GM23248 (cell line): ENCODE results near the gene NEK11. TPM values are rescaled to one million over a fixed set of nuclear protein-coding genes. Genes with fewer than 3 reads are reported as not detected.

Experiments
- DNase-seq: peaks from one replicate; pipeline ENCODE4 v3.0.0-alpha.2; 2015
- H2AFZ ChIP-seq: fragments of 200-600 bp; sonication (generic); 2 replicates; pipeline ENCODE4 v1.6.1; 2016; ENCODE audit warnings: antibody characterized with exemption
- H3F3A ChIP-seq: fragments of 200-600 bp; sonication (generic); 2 replicates; pipeline ENCODE4 v1.6.1; 2016; ENCODE audit warnings: mild to moderate bottlenecking, antibody characterized with exemption, mixed run types; ENCODE audit not compliant: insufficient read depth
- H3K27ac ChIP-seq: fragments of 200-600 bp; sonication (generic); 2 replicates; pipeline ENCODE4 v1.5.1; 2016; ENCODE audit warnings: mild to moderate bottlenecking
- H3K27me3 ChIP-seq: fragments of 200-600 bp; sonication (generic); replicated peaks from 2 replicates; pipeline ENCODE4 v1.6.1; 2016; ENCODE audit warnings: mild to moderate bottlenecking; ENCODE audit not compliant: insufficient read depth
- H3K36me3 ChIP-seq: fragments of 200-600 bp; sonication (generic); 2 replicates; pipeline ENCODE4 v1.6.1; 2016; ENCODE audit warnings: low read depth, mild to moderate bottlenecking
- H3K4me1 ChIP-seq: fragments of 200-600 bp; sonication (generic); 2 replicates; pipeline ENCODE4 v1.6.1; 2016; ENCODE audit warnings: mild to moderate bottlenecking; ENCODE audit not compliant: insufficient read depth
- H3K4me2 ChIP-seq: fragments of 200-600 bp; sonication (generic); one replicate; pipeline ENCODE4 v1.6.1; 2016; ENCODE audit warnings: mild to moderate bottlenecking; ENCODE audit not compliant: unreplicated experiment
- H3K4me3 ChIP-seq: fragments of 200-600 bp; sonication (generic); 2 replicates; pipeline ENCODE4 v1.5.1; 2016; ENCODE audit warnings: mild to moderate bottlenecking
- H3K79me2 ChIP-seq: fragments of 200-600 bp; sonication (generic); 2 replicates; pipeline ENCODE4 v1.6.1; 2016; ENCODE audit warnings: mild to moderate bottlenecking; ENCODE audit not compliant: insufficient read depth
- H3K9ac ChIP-seq: fragments of 200-600 bp; sonication (generic); 2 replicates; pipeline ENCODE4 v1.6.1; 2016; ENCODE audit warnings: mild to moderate bottlenecking
- H3K9me2 ChIP-seq: fragments of 200-600 bp; sonication (generic); 2 replicates; pipeline ENCODE4 v1.6.1; 2016; ENCODE audit warnings: mixed run types, mild to moderate bottlenecking, moderate library complexity; ENCODE audit not compliant: insufficient read depth
- H3K9me3 ChIP-seq: fragments of 200-600 bp; sonication (generic); one replicate; pipeline ENCODE4 v1.6.1; 2017; ENCODE audit warnings: low read depth
- H4K20me1 ChIP-seq: fragments of 200-600 bp; sonication (generic); 2 replicates; pipeline ENCODE4 v1.6.0; 2016; ENCODE audit not compliant: insufficient read depth
- EZH2 ChIP-seq: fragments of 200-600 bp; sonication (generic); IDR thresholded peaks from 2 replicates; pipeline ENCODE4 v1.6.1; 2018; ENCODE audit warnings: antibody characterized with exemption, mild to moderate bottlenecking; ENCODE audit not compliant: insufficient read depth, poor library complexity, severe bottlenecking
- EZH2phosphoT487 ChIP-seq: fragments of 200-600 bp; sonication (generic); IDR thresholded peaks from 2 replicates; pipeline ENCODE4 v1.6.1; 2018; ENCODE audit warnings: antibody characterized with exemption, moderate library complexity, mild to moderate bottlenecking, low read depth; ENCODE audit not compliant: insufficient read depth
- WGBS, 2 experiments: methylation state at CpG; one replicate each; pipeline ENCODE4 v1.1.6; 2015 to 2017; ENCODE audit warnings: low lambda C conversion rate in 2 of 2, low coverage in 1 of 2; ENCODE audit errors: missing lambda C conversion rate in 2 of 2; 5-methylcytosine and 5-hydroxymethylcytosine counted together
- in situ Hi-C: fragments of 300-500 bp; cut with MboI; formaldehyde crosslinking; loops from 2 replicates; pipeline ENCODE4 v1.15.0; 2020
- polyA plus RNA-seq: library from polyadenylated mRNA; unstranded; fragments of >200 nt; fragmentation: Nextera tagmentation; extraction: Ambion mirVana; gene quantifications from 2 replicates; pipeline ENCODE4 v1.2.1, GENCODE V29; 2016
- total RNA-seq: library from RNA; depleted of rRNA; stranded (reverse); fragments of >200 nt; shearing (Covaris generic); gene quantifications from 2 replicates; pipeline ENCODE4 v1.2.3, GENCODE V29; 2014

NEK11 gene
- total and polyA plus RNA-seq, 2 experiments from 2014 or later = 7.6 to 18.5 TPM

- in situ Hi-C loops = no loop called here
- H3K9me3 ChIP-seq = no peaks in the 10 kb centered on the region
- peaks cover 18% of the 10 kb centered on the region for H3K4me1 ChIP-seq
- H3F3A ChIP-seq = peaks cover 13% of the 10 kb centered on the region
- peak; percentile 76 for DNase-seq
- no peaks in the 10 kb centered on the region for H3K36me3 ChIP-seq
- H3K4me2 ChIP-seq = no peak overlapping the region
- no peak for TF ChIP-seq EZH2phosphoT487
- no peak for TF ChIP-seq EZH2
- H3K9me2 ChIP-seq = no peaks in the 10 kb centered on the region; the same call in 1 of the 2 replicates
- no peaks in the 10 kb centered on the region for H3K27me3 ChIP-seq
- H3K9ac ChIP-seq = 0 out of 2 replicates have a peak overlapping the region, but pooled peaks have one; percentile 15
- peak overlapping the region; percentile 70 for H3K27ac ChIP-seq
- H3K4me3 ChIP-seq = no peak overlapping the region
- peak overlapping the region; percentile 55 for H2AFZ ChIP-seq
- H3K79me2 ChIP-seq = no peaks in the 10 kb centered on the region
- 18 to 21% methylated on average over 2 of the region's 2 CpGs for WGBS, 2 experiments
- no peaks in the 10 kb centered on the region for H4K20me1 ChIP-seq
Measured at GRCh38 chr3:131072099-131072559, 45.5 kb downstream of the NEK11 start.

- Histone ChIP-seq H3K4me2 (peak overlapping the region; percentile 7), H3K9me3 (no peaks in the 10 kb centered on the region), H3F3A (peaks cover 13% of the 10 kb centered on the region), H2AFZ (peak overlapping the region; percentile 55), H3K4me1 (peaks cover 18% of the 10 kb centered on the region), H3K36me3 (no peaks in the 10 kb centered on the region), H3K9me2 (no peaks in the 10 kb centered on the region; the same call in 1 of the 2 replicates), H3K9ac (no peak overlapping the region), H4K20me1 (no peaks in the 10 kb centered on the region), H3K27me3 (no peaks in the 10 kb centered on the region), H3K4me3 (no peak overlapping the region), H3K27ac (peak overlapping the region; percentile 70), H3K79me2 (no peaks in the 10 kb centered on the region)
- in situ Hi-C loops = no loop called here
- 9 to 22% methylated on average over 2 of the region's 2 CpGs for WGBS, 2 experiments
- DNase-seq = peak; percentile 52
- TF ChIP-seq EZH2phosphoT487 (no peak), EZH2 (no peak)
Measured at GRCh38 chr3:131072845-131073244, 46.2 kb downstream of the NEK11 start.

GRCh38 chr3:131075632-131076328 is 49.1 kb downstream of the NEK11 start:
- Histone ChIP-seq H3F3A (peaks cover 13% of the 10 kb centered on the region), H3K36me3 (no peaks in the 10 kb centered on the region), H3K4me3 (no peak overlapping the region), H4K20me1 (no peaks in the 10 kb centered on the region), H2AFZ (no peak overlapping the region), H3K79me2 (no peaks in the 10 kb centered on the region), H3K4me2 (no peak overlapping the region), H3K4me1 (peaks cover 18% of the 10 kb centered on the region), H3K9me2 (no peaks in the 10 kb centered on the region), H3K27me3 (no peaks in the 10 kb centered on the region), H3K27ac (no peak overlapping the region), H3K9me3 (no peaks in the 10 kb centered on the region), H3K9ac (no peak overlapping the region)
- TF ChIP-seq EZH2phosphoT487 = no peak
- TF ChIP-seq EZH2 = no peak
- no peak for DNase-seq
- WGBS, 2 experiments = 73 to 75% methylated on average over 4 of the region's 4 CpGs
- in situ Hi-C loops = no loop called here

- H3F3A ChIP-seq = no peaks in the 10 kb centered on the region
- H3K9me3 ChIP-seq = no peaks in the 10 kb centered on the region
- 54 to 55% methylated on average over 1 of the region's 1 CpG for WGBS, 2 experiments
- no peak overlapping the region for H3K4me3 ChIP-seq
- H3K27me3 ChIP-seq = no peaks in the 10 kb centered on the region
- no peaks in the 10 kb centered on the region for H4K20me1 ChIP-seq
- no peaks in the 10 kb centered on the region for H3K36me3 ChIP-seq
- H3K9ac ChIP-seq = no peak overlapping the region
- H3K4me1 ChIP-seq = peaks cover 4% of the 10 kb centered on the region
- H3K27ac ChIP-seq = no peak overlapping the region
- H3K9me2 ChIP-seq = no peaks in the 10 kb centered on the region
- no peak overlapping the region for H2AFZ ChIP-seq
- no peaks in the 10 kb centered on the region for H3K79me2 ChIP-seq
- DNase-seq = no peak
- H3K4me2 ChIP-seq = no peak overlapping the region
- in situ Hi-C loops = no loop called here
- TF ChIP-seq EZH2phosphoT487 = no peak
- no peak for TF ChIP-seq EZH2
Measured at GRCh38 chr3:131077904-131078303, 51.2 kb downstream of the NEK11 start.
